Activated T-cell treated with anti-CD3 and anti-CD28 coated beads for 1 hour (primary cell): ENCODE results near the gene POLG2.
"Not testable (repeated sequence)": the region's sequence is repeated elsewhere in the genome, so short reads cannot be mapped to it uniquely, and the experiment has no call there.

Experiments
- DNase-seq: peaks from one replicate; pipeline ENCODE4 v3.0.0-alpha.2; 2020; ENCODE audit warnings: low read depth

Gene POLG2

DNA sequence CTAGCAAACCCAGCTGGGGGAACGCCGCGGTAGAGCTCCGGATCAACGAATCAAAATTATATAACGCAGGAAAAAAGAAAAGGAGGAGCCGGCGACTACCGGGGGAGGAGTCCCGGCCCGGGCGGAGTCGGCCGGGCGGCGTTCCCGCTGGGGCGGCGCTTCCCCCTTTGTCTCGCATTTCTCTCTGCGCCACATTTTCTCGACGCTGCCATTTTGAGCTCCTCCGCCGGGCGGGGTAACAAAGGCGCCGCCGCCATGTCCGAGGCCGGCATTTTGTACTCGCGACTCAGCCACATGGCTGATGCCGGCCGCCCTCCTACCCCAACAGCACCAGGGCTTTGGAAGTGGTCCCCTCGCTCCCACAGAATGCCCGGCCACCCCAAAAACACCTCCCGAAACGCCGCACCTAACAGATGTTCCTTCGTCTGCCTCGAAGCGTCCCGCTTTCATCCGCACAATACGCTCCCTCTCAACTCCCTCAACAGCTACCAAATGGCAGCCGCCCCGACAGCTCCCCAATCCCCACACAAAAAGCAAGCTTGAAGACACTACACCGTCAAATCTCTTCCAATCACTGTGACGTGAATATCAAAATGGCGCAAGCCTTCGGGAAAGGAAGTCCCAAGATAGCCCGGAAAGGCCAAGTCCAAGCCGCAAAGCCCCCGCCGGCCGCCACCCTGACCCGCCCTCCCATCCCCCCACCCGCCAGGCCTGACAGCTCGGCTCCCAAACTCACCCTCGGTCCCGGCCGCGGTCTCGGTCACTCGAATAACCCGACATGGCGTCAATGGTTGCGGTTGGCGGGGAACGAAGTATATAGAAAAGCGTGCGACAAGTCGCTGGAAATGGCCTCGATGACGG, 8.7 kb upstream of the POLG2 start:
- peak; percentile 77 for DNase-seq

DNA sequence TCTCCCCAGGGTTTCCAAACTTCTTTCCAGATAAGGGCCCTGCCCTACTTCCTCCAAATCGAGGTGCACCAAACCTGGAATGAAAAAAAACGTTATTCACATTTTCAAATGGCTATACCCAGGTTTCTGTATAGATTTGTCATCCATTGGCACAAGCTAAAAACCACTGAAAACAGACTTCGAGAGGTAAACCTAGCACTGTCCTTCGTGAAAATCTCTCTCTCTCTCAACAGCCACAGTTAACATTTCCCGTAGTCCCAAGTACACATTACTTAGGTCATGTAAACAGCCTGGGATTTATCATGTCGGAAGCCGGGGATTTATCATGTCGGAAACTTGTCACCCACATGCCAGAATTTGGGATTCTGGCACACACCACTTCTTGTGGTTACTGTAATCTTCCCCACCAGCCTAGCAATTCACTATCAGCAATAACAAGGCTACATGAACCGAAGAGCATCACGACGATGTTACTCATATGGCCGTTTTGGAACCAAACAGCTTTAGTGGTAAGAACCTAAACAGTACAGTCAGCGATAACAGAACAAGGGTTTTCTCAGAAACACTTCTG, 8.0 kb upstream of the POLG2 start:
- DNase-seq: no peak

DNA sequence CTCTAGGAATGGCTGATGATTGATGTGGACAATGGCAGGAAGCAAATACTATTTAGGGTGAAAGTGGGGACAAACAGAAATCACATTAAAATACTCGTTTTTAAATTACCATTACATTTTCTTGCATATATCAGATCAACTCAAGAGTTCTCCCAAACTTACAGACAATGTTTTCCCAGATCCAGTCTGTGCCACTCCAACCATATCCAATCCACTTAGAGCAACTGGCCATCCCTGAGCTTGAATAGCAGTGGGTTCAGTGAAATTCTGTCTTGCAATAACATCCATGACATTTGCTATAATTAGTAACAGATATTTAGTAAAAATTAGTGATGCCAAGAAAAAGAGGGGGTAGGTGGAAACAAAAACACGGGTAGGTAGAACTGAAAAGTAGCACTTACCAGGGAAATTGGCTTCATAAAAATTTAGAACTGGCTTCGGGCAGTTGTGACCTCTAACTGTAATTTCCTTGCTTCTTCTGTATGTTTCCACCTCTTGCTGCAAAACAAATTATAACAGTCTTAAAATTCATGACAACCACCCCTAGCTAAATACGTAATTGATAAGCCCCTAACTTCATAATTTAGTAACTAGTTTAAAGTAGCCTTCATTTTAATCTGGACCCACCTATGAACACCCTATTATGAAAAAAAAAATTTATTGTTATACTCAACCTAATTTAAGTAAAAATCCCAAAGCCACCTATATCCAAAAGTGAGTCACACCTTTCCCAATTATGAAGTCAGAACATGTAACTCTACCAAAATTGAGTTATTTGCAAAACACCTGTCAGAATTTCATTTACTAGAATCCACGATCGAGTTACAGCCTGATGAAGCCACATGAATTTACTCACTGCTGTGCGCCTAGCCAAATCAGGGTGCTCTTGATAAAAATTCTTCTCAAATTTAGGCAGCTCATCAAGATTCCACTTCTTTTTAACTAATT, 7.2 kb upstream of the POLG2 start:
- DNase-seq: no peak

DNA sequence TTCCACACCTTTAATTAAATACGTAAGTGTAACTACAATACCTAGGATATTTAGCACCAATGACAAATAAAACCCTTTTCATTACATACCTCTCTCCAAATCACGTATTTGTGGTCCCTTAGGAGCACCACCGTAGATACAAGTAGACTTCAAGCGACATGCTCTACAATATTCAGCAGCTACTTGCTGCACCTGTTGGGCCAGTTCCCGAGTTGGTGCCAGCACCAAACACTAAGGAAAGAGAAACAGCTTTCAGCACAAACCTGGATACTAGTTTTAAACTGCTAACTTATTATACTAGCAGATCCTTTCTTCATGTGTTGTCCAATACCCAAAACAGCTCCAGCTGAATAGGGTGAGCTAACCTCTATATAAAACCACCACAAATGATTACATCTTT, 6.5 kb upstream of the POLG2 start:
- no peak for DNase-seq

- no peak for DNase-seq
These were observed 6.0 kb upstream of the POLG2 start for GRCh38 chr17:64502809-64503208.

DNA sequence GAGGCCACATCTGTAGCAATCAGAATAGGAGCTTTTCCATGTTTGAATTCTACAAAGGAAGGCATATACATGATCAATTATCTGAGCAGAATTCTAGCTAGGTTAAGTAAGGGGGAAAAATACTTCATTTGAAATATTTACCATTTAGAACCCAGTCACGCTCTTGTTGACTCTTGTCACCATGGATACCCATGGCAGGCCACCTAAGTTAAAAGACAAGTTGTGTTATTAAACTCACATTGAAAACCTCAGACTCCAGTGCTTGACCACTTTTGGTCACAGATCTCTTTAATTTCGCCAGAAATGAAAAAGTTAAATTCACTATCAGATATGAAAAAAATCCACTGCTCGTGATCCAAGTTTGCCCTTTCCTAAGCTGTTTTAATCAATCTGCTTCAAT, 5.2 kb upstream of the POLG2 start:
- no peak for DNase-seq

DNA sequence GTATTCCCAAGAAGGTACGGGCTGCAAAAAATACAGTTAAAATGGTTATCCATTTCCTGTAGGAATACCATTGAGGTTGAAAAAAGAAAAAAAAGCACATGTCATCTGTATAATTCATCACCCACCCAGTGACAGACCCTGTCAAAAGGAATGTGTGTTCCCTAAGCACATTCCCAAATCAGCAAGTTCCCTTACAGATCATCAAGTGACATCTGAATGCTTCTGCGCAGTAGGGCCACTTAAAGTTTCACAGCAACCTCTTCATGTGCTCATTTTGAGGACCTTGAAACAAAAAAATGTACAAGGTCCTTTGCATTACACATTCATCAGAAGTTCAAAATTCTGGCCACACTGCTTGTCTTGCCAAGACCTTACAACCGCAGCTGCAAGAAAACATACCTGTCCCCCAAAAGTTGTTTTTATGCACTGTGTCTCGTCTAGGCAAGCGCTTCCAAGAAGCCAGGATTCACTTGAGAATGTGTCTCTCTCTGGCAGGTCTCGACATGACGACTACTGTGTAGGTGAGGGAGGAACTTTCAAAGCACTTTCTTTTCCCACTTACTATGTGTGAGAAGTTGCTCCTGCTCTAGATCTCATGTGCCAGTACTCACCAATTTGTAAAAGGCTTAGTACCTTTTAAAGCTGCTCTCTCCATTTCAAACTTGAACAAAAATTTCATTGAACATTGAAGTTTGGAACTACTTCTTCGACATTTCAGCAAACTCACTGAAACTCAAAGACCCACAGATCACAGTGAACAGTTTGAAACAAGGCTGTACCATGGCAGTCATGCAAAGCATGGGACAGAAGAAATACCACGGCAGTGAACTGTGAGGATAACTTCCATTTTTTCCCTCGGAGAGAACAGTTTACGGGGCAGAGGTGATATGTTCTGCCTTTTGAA, 4.3 kb upstream of the POLG2 start:
- DNase-seq: no peak

DNA sequence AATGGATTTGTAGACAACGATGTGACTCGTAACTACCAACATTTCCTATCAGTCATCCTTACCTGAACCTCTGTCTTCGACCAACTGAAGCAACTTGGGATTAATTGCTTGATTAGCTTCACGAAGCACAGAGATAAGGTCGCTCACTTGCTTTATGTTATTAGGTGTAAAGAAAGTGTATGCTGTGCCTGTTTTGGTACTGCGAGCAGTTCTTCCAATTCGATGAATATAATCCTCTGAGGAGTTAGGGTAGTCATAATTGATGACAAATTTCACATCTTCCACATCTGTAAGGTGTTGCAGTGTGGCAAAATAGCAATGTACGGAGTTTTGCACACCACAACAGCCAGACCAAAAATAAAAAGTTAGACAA, 3.6 kb upstream of the POLG2 start:
- DNase-seq: no peak

GRCh38 chr17:64499805-64500486, 3.1 kb upstream of the POLG2 start:
- no peak for DNase-seq

DNA sequence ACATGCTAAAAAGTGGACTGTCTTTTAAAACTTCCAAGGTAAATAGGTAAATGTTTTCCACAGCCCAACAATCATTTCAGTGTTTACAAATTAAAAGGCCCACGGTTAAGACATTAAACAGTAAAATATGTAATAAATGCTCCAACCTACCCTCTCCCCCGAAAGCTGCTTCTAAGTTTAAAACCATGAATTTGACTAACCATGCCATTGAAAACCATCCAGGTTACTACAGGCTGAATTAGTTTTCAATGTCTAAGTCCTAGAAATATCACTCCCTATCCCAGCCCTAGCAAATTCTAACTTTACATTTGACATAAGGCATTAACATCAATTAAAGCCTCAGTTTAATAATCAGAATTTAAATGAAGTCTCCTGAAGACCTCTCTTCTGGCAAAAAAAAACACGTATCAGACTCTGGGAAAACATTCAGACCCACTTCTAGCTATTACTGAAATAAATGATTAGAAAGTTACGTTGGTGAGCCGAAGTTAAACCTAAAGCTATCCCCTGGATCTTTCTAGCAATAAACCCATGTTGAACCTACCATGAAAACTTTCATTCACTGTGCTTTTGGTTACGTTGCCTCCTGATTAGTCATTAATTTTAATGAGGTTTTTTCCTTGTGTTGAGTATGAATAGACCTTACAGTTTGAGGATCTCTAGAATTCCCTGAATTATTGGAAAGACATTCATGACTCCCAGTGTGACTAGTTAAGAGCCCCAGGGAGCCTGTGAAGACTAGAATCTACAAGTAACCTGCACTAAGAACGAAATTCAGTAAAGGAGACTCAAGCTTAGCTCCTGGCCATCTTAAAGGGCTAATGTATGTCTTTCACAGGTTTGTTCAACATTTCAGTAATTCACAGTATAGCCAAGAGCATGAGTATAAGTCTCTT, 1.7 kb upstream of the POLG2 start:
- DNase-seq: no peak

- no peak for DNase-seq
These were observed 746 bp upstream of the POLG2 start for GRCh38 chr17:64497565-64498035.

DNA sequence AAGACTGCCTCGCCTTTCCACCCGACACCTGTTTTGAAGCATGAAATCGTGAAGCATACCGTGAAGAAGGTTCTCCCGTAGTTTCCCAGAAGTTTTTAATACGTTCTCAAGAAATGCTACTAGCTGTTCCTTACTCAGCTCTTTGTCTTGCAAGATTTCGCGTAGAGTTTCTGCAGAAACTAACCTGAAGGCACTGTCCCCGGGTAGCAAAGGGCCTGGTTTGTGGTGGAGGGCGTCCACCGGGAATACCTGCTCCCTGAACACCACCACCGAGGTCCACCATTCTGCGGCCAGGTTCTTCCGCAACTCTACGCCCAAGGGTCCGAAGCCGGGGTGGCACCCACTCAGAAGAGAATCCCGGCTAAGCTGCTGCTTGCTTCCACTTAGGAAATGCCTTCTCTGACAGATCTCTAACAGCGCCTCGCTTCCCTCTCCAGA, 487 bp downstream of the POLG2 start:
- DNase-seq: no peak

DNA sequence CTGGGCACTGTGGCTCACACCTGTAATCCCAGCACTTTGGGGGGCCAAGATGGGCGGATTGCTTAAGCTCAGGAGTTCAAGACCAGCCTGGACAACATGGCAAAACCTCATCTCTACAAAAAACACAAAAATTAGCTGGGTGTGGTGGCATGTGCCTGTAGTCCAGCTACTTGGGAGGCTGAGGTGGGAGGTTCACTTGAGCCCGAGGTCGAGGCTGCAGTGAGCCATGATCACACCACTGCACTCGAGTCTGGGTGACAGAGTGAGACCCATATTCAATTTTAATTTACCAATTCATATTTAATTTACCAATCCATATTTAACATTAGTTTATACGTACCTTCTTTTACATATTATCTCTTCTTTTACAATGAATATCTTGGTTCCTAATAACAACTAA, 1.6 kb downstream of the POLG2 start:
- DNase-seq: not testable (repeated sequence)

- no peak for DNase-seq
These were observed 2.7 kb downstream of the POLG2 start for GRCh38 chr17:64494121-64494520.

GRCh38 chr17:64492481-64493109, 4.3 kb downstream of the POLG2 start:
- no peak for DNase-seq

- DNase-seq: no peak
These were observed 4.9 kb downstream of the POLG2 start for GRCh38 chr17:64491994-64492393.

- peak; percentile 31 for DNase-seq
These were observed 5.6 kb downstream of the POLG2 start for GRCh38 chr17:64491034-64491860.

DNA sequence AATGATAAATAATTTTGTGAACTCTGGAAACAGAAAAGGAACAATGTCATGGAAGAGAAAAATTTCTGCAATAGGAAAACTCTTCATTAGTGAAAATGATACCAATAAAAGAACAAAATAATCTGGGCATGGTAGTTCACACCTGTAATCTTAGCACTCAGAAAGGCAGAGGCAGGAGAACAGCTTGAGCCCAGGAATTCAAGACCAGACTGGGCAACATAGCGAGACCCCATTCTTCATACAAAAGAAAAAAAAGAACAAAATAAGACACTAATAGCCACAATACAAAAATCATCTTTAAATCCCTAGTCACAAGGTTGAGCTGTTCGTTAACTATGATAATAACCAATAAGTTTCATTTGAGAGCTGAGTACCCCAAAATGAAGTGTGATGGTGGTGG, 8.6 kb downstream of the POLG2 start:
- no peak for DNase-seq
